ENCODE measurements around the gene SYTL2.

SYTL2 gene

DNA sequence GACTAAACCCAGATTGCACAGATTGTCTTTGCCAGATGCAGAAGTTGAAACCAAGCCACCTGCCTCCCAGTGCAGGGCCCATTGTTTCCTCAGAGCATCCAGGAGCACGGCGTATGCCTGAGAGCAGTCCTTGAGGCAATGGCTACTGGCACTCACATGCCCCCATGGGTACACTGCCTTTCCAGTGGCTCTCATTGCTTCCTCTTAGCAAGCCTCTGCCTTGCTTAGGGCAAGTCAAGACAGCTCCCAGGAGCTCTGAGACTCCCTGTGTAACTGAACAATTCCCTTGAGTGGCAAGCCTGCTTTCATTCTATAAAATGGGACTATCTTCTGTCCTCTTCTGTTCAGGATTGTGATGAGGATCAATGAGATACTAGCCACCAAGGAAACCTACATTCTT lies 4.1 kb downstream of the SYTL2 start:
- in situ Hi-C loops (cut with MboI; ENCODE audit: low pct_unique_long_range_greater_than_20kb, low sequenced_read_pairs, unreplicated experiment), result no loop called here
- no peak for DNase-seq (ENCODE audit: low spot score)
- TF ChIP-seq, protein P1, sequence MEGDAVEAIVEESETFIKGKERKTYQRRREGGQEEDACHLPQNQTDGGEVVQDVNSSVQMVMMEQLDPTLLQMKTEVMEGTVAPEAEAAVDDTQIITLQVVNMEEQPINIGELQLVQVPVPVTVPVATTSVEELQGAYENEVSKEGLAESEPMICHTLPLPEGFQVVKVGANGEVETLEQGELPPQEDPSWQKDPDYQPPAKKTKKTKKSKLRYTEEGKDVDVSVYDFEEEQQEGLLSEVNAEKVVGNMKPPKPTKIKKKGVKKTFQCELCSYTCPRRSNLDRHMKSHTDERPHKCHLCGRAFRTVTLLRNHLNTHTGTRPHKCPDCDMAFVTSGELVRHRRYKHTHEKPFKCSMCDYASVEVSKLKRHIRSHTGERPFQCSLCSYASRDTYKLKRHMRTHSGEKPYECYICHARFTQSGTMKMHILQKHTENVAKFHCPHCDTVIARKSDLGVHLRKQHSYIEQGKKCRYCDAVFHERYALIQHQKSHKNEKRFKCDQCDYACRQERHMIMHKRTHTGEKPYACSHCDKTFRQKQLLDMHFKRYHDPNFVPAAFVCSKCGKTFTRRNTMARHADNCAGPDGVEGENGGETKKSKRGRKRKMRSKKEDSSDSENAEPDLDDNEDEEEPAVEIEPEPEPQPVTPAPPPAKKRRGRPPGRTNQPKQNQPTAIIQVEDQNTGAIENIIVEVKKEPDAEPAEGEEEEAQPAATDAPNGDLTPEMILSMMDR (IDR thresholded peaks at IDR 0.05; ENCODE audit: extremely low read depth, insufficient read depth, missing control alignments), result no peak

- in situ Hi-C loops (cut with MboI; ENCODE audit: low pct_unique_long_range_greater_than_20kb, low sequenced_read_pairs, unreplicated experiment), result no loop called here
- DNase-seq (ENCODE audit: low spot score), result no peak
- TF ChIP-seq, protein P1 (IDR thresholded peaks at IDR 0.05; ENCODE audit: extremely low read depth, insufficient read depth, missing control alignments), result no peak
These were observed 4.9 kb downstream of the SYTL2 start for GRCh38 chr11:85806016-85806415.

- no peak for DNase-seq (ENCODE audit: low spot score)
- TF ChIP-seq, protein P1 (IDR thresholded peaks at IDR 0.05; ENCODE audit: extremely low read depth, insufficient read depth, missing control alignments), result no peak
- in situ Hi-C loops (cut with MboI; ENCODE audit: low pct_unique_long_range_greater_than_20kb, low sequenced_read_pairs, unreplicated experiment), result no loop called here
These were observed 5.6 kb downstream of the SYTL2 start for GRCh38 chr11:85805387-85805786.

- no peak for DNase-seq (ENCODE audit: low spot score)
- in situ Hi-C loops (cut with MboI; ENCODE audit: low pct_unique_long_range_greater_than_20kb, low sequenced_read_pairs, unreplicated experiment), result no loop called here
- TF ChIP-seq, protein P1 (IDR thresholded peaks at IDR 0.05; ENCODE audit: extremely low read depth, insufficient read depth, missing control alignments), result no peak
These were observed 7.0 kb downstream of the SYTL2 start for GRCh38 chr11:85803920-85804319.

DNA sequence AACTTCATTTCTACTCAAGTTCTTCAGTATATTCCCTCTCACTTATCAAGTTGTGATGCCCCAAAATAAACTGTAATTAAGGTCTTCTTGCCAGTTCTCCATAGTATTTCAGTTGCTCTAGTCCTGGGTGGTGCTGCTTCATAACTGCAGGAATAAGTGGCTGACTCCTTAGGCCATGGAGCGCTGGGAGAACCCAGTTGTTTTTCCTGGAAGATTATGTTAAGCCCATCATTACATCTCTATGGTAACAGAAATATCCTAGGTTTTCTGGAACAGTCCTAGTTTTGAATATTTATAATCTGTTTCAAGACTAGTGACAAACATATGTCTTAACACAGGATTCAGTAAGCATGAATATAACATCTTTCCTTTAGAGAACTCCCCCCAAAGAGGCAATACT lies 7.6 kb downstream of the SYTL2 start:
- in situ Hi-C loops (cut with MboI; ENCODE audit: low pct_unique_long_range_greater_than_20kb, low sequenced_read_pairs, unreplicated experiment), result no loop called here
- TF ChIP-seq, protein P1 (IDR thresholded peaks at IDR 0.05; ENCODE audit: extremely low read depth, insufficient read depth, missing control alignments), result no peak
- DNase-seq (ENCODE audit: low spot score), result no peak

- no peak for DNase-seq (ENCODE audit: low spot score)
- in situ Hi-C loops (cut with MboI; ENCODE audit: low pct_unique_long_range_greater_than_20kb, low sequenced_read_pairs, unreplicated experiment), result no loop called here
- TF ChIP-seq, protein P1 (IDR thresholded peaks at IDR 0.05; ENCODE audit: extremely low read depth, insufficient read depth, missing control alignments), result no peak
These were observed 9.4 kb downstream of the SYTL2 start for GRCh38 chr11:85801527-85801926.

All from GM13977 (cell line).